ENCODE results near the gene TUBAL3. TPM values are rescaled to one million over a fixed set of nuclear protein-coding genes. Genes with fewer than 3 reads are reported as not detected.

The TUBAL3 gene
- total RNA-seq, 1 experiment from 2014 or later: not detected

GRCh38 chr10:5449227-5449626 lies 44.6 kb upstream of the TUBAL3 start:
- no peak for TF ChIP-seq TCF7L2 (IDR thresholded peaks at IDR 0.05; ENCODE audit: low read depth, low read length)
- in situ Hi-C loops (cut with HindIII; ENCODE audit: low pct_unique_long_range_greater_than_20kb, low sequenced_read_pairs) (no loop called here), intact Hi-C loops (cut with micrococcal nuclease; ENCODE audit: unreplicated experiment) (no loop called here)
- Histone ChIP-seq H3K27me3 (ENCODE audit: control insufficient read depth, insufficient read depth, low read length) (no peaks in the 10 kb centered on the region), H3K4me3 (ENCODE audit: low read depth in 2 of 2, low read length in 2 of 2) (peak overlapping the region in 1 of 2 experiments; percentile 67; a peak in 2 of 4 replicates), H3K4me1 (ENCODE audit: control insufficient read depth, insufficient read depth, low read length) (peaks cover 13% of the 10 kb centered on the region), H3K27ac (ENCODE audit: low read length) (no peak overlapping the region), H3K9me3 (ENCODE audit: control insufficient read depth, insufficient read depth, low read depth, low read length) (no peaks in the 10 kb centered on the region), H3K36me3 (ENCODE audit: control insufficient read depth, insufficient read depth, low read length) (peaks cover 7% of the 10 kb centered on the region)
- ChIA-PET CTCF (no interaction called here), POLR2A (no interaction called here)
- BruUV-seq (replicated peaks): no TSS peak
- DNase-seq (ENCODE audit: low read depth, low spot score): no peak
- no peak for ATAC-seq

GRCh38 chr10:5448333-5449001 lies 43.8 kb upstream of the TUBAL3 start:
- Histone ChIP-seq H3K27me3 (ENCODE audit: control insufficient read depth, insufficient read depth, low read length) (no peaks in the 10 kb centered on the region), H3K4me3 (ENCODE audit: low read depth in 2 of 2, low read length in 2 of 2) (peak overlapping the region; percentile 44 to 67; a peak in 3 of 4 replicates), H3K9me3 (ENCODE audit: control insufficient read depth, insufficient read depth, low read depth, low read length) (no peaks in the 10 kb centered on the region), H3K4me1 (ENCODE audit: control insufficient read depth, insufficient read depth, low read length) (peaks cover 13% of the 10 kb centered on the region), H3K27ac (ENCODE audit: low read length) (no peak overlapping the region), H3K36me3 (ENCODE audit: control insufficient read depth, insufficient read depth, low read length) (peaks cover 2% of the 10 kb centered on the region; the same call in 1 of the 2 replicates)
- intact Hi-C loops (cut with micrococcal nuclease; ENCODE audit: unreplicated experiment) (no loop called here), in situ Hi-C loops (cut with HindIII; ENCODE audit: low pct_unique_long_range_greater_than_20kb, low sequenced_read_pairs) (no loop called here)
- no peak for TF ChIP-seq POLR2AphosphoS5 (IDR thresholded peaks at IDR 0.05; ENCODE audit: low read depth, low read length)
- TF ChIP-seq TCF7L2 (IDR thresholded peaks at IDR 0.05; ENCODE audit: low read depth, low read length): no peak
- TF ChIP-seq REST (IDR thresholded peaks at IDR 0.05; ENCODE audit: insufficient read depth in 1 of 2, low read depth in 2 of 2, low read length in 1 of 2): no peak
- no peak for TF ChIP-seq CTCF (IDR thresholded peaks at IDR 0.05)
- no peak for TF ChIP-seq SIN3A (IDR thresholded peaks at IDR 0.05; ENCODE audit: borderline replicate concordance, insufficient read depth, low read depth, low read length)
- POLR2A ChIA-PET: no interaction called here
- BruUV-seq (replicated peaks): no TSS peak
- ATAC-seq: no peak
- no peak for DNase-seq (ENCODE audit: low read depth, low spot score)
- CTCF ChIA-PET: interaction anchor here (1.1 kb wide), 1 partner anchor 175 kb away, joined by 3 read pairs; no protein-coding TSS in a partner anchor

- Histone ChIP-seq H3K36me3 (ENCODE audit: control insufficient read depth, insufficient read depth, low read length) (no peaks in the 10 kb centered on the region), H3K4me1 (ENCODE audit: control insufficient read depth, insufficient read depth, low read length) (peaks cover 13% of the 10 kb centered on the region), H3K4me3 (ENCODE audit: low read depth in 2 of 2, low read length in 2 of 2) (peak overlapping the region; percentile 44 to 67), H3K27ac (ENCODE audit: low read length) (peak overlapping the region; percentile 52), H3K9me3 (ENCODE audit: control insufficient read depth, insufficient read depth, low read depth, low read length) (no peaks in the 10 kb centered on the region), H3K27me3 (ENCODE audit: control insufficient read depth, insufficient read depth, low read length) (no peaks in the 10 kb centered on the region)
- ATAC-seq (no peak), DNase-seq (ENCODE audit: low read depth, low spot score) (no peak)
- ChIA-PET CTCF (interaction anchor here (1.1 kb wide), 1 partner anchor 175 kb away, joined by 3 read pairs; no protein-coding TSS in a partner anchor), POLR2A (interaction anchor here (0.6 kb wide), 1 partner anchor 175 kb away, joined by 3 read pairs; no protein-coding TSS in a partner anchor)
- TF ChIP-seq SIN3A (IDR thresholded peaks at IDR 0.05; ENCODE audit: borderline replicate concordance, insufficient read depth, low read depth, low read length) (no peak), POLR2AphosphoS5 (IDR thresholded peaks at IDR 0.05; ENCODE audit: low read depth, low read length) (no peak), REST (IDR thresholded peaks at IDR 0.05; ENCODE audit: insufficient read depth in 1 of 2, low read depth in 2 of 2, low read length in 1 of 2) (no peak), TCF7L2 (IDR thresholded peaks at IDR 0.05; ENCODE audit: low read depth, low read length) (no peak), CTCF (IDR thresholded peaks at IDR 0.05) (no peak)
- intact Hi-C loops (cut with micrococcal nuclease; ENCODE audit: unreplicated experiment): no loop called here
- in situ Hi-C loops (cut with HindIII; ENCODE audit: low pct_unique_long_range_greater_than_20kb, low sequenced_read_pairs): no loop called here
- BruUV-seq (replicated peaks): no TSS peak
Measured at GRCh38 chr10:5447611-5448071, 43.0 kb upstream of the TUBAL3 start.

Data from Panc1 (cell line).